ENCODE data around the gene PCDHGB3.

DNA sequence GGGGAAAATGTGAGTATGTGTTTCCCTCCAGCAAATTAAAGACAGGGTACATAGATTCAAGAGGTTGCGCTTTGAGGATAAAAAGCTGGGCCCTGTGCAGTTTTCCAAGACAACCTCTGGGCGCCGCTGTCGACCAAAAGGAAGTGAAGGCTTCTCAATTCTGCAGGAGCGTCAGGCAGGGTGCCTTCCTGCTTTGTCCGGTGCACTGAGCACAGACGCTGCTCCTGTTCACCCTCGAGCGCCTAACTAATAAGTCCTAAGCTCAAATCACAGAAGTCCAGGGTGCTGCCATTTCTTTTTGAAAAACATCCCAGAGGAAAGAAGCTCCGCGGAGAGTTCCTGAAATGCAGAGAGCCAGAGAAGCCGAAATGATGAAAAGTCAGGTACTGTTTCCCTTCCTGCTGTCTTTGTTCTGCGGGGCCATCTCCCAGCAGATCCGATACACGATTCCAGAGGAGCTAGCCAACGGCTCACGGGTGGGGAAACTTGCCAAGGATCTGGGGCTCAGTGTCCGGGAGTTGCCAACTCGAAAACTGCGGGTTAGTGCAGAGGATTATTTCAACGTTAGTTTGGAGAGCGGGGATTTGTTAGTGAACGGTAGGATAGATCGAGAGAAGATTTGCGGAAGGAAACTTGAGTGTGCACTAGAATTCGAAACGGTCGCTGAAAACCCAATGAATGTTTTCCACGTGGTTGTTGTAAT, 20.0 kb upstream of the PCDHGB3 start, which contains the start of gene PCDHGB1:
- TF ChIP-seq, protein P1, sequence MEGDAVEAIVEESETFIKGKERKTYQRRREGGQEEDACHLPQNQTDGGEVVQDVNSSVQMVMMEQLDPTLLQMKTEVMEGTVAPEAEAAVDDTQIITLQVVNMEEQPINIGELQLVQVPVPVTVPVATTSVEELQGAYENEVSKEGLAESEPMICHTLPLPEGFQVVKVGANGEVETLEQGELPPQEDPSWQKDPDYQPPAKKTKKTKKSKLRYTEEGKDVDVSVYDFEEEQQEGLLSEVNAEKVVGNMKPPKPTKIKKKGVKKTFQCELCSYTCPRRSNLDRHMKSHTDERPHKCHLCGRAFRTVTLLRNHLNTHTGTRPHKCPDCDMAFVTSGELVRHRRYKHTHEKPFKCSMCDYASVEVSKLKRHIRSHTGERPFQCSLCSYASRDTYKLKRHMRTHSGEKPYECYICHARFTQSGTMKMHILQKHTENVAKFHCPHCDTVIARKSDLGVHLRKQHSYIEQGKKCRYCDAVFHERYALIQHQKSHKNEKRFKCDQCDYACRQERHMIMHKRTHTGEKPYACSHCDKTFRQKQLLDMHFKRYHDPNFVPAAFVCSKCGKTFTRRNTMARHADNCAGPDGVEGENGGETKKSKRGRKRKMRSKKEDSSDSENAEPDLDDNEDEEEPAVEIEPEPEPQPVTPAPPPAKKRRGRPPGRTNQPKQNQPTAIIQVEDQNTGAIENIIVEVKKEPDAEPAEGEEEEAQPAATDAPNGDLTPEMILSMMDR (IDR thresholded peaks at IDR 0.05 in 4 of 5, conservative IDR thresholded peaks at IDR 0.05 in 1 of 5), result peak in 4 of 5 experiments; percentile 18 to 53 (median 38)
- TF ChIP-seq POLR2A (IDR thresholded peaks at IDR 0.05), result no peak

All from gastrocnemius medialis (tissue), 4 donors.